IPS-15b (cell line): ENCODE results near the gene THUMPD3.

ENCODE experiments used
- H3K27me3 ChIP-seq: one replicate; pipeline ENCODE4 v1.6.1; 2013; ENCODE audit warnings: low read length; ENCODE audit not compliant: control insufficient read depth, insufficient read depth
- H3K36me3 ChIP-seq: one replicate; pipeline ENCODE4 v1.6.1; 2013; ENCODE audit warnings: low read length; ENCODE audit not compliant: control insufficient read depth, insufficient read depth
- H3K4me1 ChIP-seq: one replicate; pipeline ENCODE4 v1.6.1; 2013; ENCODE audit warnings: mild to moderate bottlenecking, low read length; ENCODE audit not compliant: control insufficient read depth, insufficient read depth
- H3K4me3 ChIP-seq: one replicate; pipeline ENCODE4 v1.5.1; 2013; ENCODE audit warnings: low read depth, low read length
- H3K9ac ChIP-seq: one replicate; pipeline ENCODE4 v1.6.1; 2013; ENCODE audit warnings: low read depth, mild to moderate bottlenecking, low read length
- H3K9me3 ChIP-seq: one replicate; pipeline ENCODE4 v1.6.1; 2013; ENCODE audit warnings: mild to moderate bottlenecking, low read length; ENCODE audit not compliant: control insufficient read depth, insufficient read depth

Gene THUMPD3

DNA sequence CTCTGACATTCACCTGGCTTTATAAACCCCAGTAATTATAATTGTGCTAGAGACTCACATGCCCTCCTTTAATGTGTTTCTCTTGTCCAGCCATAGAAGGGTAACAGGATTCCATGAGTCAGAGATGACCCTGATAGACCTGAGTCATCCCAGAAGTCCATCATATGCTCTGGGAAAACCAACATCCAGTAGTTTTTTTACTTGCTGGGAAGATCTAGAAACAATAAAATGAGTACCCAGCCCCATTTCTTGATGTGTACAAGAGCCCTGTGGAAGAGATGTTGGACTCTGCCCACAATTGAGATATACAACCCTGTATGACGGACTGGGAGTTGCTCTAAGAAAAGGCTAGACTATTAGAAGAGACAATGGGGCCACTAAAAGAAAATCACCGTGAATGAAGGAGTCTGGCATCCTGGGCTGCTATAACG, 22.4 kb upstream of the THUMPD3 start:
- Histone ChIP-seq H3K9ac (no peak overlapping the region), H3K27me3 (no peaks in the 10 kb centered on the region), H3K4me3 (no peak overlapping the region), H3K9me3 (no peaks in the 10 kb centered on the region), H3K36me3 (no peaks in the 10 kb centered on the region), H3K4me1 (no peaks in the 10 kb centered on the region)

DNA sequence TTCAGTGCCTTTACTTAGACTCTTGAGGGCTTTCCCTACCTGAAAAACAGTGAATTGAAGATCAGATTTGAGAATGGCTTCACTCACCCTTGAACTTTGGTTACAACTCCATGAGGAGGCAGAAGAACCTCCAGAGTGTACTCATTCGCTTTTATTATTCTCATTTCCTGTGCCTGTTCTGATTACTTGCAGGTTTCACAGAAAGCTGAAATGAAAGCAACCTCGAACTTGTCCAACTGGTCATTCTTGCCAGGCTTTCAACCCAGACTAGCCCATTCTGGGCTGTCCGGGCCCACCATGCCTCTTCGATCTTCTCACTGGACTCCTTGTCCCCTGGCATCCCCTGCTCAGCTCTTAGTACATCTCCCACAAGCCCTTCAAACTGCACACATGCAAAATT, 20.2 kb upstream of the THUMPD3 start:
- no peaks in the 10 kb centered on the region for H3K36me3 ChIP-seq
- no peaks in the 10 kb centered on the region for H3K27me3 ChIP-seq
- H3K9me3 ChIP-seq: no peaks in the 10 kb centered on the region
- no peaks in the 10 kb centered on the region for H3K4me1 ChIP-seq
- H3K4me3 ChIP-seq: no peak overlapping the region
- H3K9ac ChIP-seq: no peak overlapping the region

DNA sequence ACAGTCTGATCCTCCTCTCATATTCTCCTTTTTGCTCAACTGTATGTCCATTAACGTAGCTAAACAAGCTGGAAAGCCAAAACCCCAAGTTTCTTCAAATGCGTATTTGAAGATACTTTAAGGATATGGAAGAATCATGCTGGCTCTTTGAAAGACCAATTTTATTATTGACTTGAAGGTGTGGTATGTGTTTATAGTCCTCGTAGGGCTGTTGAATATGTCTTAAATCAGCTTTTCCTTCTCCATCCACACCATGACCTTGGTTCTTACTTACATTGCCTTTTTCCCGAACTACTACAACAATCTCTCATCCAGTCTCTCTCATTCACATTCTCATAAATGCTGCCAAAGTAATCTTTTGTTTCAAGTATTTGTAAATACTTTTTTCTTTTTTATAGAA, 19.7 kb upstream of the THUMPD3 start:
- Histone ChIP-seq H3K9me3 (no peaks in the 10 kb centered on the region), H3K4me1 (no peaks in the 10 kb centered on the region), H3K9ac (no peak overlapping the region), H3K27me3 (no peaks in the 10 kb centered on the region), H3K4me3 (no peak overlapping the region), H3K36me3 (no peaks in the 10 kb centered on the region)

DNA sequence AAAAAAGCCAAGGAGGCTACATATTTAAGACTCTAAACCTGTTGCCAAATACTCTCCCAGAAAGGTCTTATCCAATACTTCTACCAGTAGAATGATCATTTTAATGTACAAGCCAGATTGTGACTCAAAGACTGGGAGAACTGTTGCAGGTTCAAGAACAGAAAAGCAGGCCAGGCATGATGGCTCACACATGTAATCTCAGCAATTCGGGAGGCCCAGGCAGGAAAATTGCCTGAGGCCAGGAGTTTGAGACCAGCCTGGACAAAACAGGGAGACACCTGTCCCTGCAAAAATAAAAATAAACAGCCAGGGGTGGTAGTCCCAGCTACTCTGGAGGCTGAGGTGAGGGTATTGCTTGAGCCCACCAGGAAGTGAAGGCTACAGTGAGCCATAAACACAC, 17.8 kb upstream of the THUMPD3 start:
- Histone ChIP-seq H3K4me1 (peaks cover 2% of the 10 kb centered on the region), H3K4me3 (no peak overlapping the region), H3K27me3 (no peaks in the 10 kb centered on the region), H3K9ac (no peak overlapping the region), H3K9me3 (no peaks in the 10 kb centered on the region), H3K36me3 (no peaks in the 10 kb centered on the region)

DNA sequence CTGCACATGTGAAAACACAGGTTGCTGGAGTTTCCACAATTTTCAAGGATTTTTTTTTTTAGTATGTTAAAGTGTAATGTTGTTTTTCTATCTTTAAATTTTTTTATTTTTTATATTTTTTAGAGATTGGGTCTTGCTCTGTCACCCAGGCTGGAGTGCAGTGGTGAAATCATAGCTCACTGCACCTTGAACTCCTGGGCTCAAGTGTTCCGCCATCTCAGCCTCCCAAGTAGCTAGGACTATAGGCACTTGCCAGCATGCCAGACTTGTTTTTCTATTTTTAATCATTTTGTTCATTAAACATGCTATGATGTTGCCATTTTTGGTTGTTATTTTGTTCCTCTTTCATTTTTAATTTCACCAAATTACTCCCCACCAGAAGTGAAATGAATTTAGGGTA, 16.7 kb upstream of the THUMPD3 start:
- H3K9ac ChIP-seq: no peak overlapping the region
- peaks cover 10% of the 10 kb centered on the region for H3K4me1 ChIP-seq
- H3K9me3 ChIP-seq: no peaks in the 10 kb centered on the region
- H3K4me3 ChIP-seq: no peak overlapping the region
- no peaks in the 10 kb centered on the region for H3K36me3 ChIP-seq
- no peaks in the 10 kb centered on the region for H3K27me3 ChIP-seq

DNA sequence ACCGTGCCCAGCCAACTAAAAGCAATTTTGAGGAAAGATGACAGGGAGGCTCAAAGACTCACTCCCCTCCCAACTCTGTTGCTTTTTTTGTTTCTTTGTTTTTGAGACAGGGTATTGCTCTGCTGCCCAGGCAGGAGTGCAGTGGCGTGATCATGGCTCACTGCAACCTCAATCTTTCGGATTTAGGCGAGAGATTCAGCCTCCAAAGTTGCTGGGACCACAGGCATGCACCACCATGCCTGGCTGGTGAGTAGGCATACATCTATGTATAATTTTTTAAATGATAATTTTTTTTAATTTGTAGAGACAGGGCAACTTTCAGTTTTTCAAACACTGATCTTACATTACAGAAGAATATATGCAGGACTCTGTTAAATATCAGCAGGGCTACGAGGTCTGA, 15.8 kb upstream of the THUMPD3 start:
- Histone ChIP-seq H3K9ac (no peak overlapping the region), H3K36me3 (no peaks in the 10 kb centered on the region), H3K4me1 (peaks cover 14% of the 10 kb centered on the region), H3K27me3 (no peaks in the 10 kb centered on the region), H3K4me3 (no peak overlapping the region), H3K9me3 (no peaks in the 10 kb centered on the region)

DNA sequence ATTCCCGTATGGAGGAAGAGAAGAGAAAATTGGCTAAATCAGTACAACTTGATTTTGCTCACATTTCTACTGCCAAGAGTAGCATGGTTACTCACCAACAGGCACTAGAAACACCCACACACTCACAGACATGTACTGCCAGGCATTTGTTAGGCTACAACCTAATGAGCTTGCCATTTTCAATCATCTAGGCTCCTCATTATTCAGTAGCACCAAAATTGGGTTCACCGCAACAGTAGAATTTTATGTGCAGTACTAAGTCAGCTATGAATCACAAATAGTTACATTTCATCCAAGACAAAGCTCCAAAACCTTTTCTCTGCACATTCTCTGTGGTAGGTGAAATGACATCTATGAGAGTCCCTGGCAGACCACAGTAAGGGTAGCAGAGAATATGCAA, 15.0 kb upstream of the THUMPD3 start:
- Histone ChIP-seq H3K9ac (no peak overlapping the region), H3K4me1 (peaks cover 18% of the 10 kb centered on the region), H3K36me3 (no peaks in the 10 kb centered on the region), H3K4me3 (no peak overlapping the region), H3K9me3 (no peaks in the 10 kb centered on the region), H3K27me3 (no peaks in the 10 kb centered on the region)

DNA sequence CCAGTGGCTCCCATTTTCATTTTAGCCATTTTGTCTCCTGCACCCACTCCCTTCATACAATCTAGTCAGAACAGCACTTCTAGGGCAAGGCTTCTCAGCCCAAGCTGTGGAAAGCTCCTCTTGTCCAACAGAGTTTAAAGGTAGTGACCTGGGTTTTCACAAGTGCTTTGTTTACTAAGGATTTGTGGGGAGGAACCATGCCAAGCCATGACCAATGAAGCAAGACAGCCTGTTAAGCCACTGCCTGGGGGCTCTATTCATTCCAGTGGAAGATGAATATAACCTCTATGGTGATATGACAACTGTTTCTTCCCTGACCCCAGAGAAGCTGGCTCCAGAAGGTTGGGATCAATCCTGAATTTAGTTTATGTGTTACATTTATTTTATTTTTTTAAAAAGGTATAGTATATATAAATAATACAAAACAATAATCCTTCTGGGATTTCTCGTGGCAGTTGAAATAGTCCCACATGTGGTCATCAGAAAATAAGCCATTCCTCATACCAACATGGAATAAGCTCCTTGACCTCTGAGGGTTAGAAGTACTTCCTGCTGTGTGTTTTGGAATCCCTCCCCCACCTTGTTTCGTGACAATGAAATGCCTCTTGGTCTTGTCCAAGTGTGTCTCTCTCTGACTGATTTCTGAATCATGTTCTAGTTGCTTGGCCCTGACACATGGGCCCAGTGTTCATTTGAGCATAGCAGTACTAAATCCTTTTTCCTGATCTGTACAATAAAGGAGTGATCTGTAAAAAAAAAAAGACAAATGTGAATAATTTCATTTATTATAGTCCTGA, 13.3 kb upstream of the THUMPD3 start:
- Histone ChIP-seq H3K4me3 (no peak overlapping the region), H3K36me3 (no peaks in the 10 kb centered on the region), H3K9ac (no peak overlapping the region), H3K4me1 (peaks cover 23% of the 10 kb centered on the region), H3K9me3 (no peaks in the 10 kb centered on the region), H3K27me3 (no peaks in the 10 kb centered on the region)

DNA sequence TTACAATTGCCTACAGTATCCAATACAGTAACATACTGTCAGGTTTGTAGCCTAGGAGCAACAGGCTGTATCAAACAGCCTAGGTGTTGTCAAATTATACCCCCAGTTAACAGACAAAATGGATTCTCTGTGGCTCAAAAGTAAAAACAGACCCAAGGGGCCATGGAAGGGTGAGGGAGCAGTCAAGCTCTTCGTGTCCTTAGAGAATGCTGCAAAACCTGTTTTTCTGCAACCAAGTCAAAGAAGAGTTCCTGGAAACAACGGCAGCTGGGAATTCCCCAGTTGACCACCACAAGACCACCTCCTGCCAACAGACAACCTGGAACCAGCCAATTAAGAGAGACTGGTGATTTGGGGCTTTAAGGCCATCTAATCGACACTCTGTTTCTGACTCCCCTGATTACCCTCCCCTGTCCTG, 11.1 kb upstream of the THUMPD3 start:
- Histone ChIP-seq H3K4me1 (peaks cover 23% of the 10 kb centered on the region), H3K27me3 (no peaks in the 10 kb centered on the region), H3K9ac (no peak overlapping the region), H3K9me3 (no peaks in the 10 kb centered on the region), H3K4me3 (no peak overlapping the region), H3K36me3 (no peaks in the 10 kb centered on the region)

DNA sequence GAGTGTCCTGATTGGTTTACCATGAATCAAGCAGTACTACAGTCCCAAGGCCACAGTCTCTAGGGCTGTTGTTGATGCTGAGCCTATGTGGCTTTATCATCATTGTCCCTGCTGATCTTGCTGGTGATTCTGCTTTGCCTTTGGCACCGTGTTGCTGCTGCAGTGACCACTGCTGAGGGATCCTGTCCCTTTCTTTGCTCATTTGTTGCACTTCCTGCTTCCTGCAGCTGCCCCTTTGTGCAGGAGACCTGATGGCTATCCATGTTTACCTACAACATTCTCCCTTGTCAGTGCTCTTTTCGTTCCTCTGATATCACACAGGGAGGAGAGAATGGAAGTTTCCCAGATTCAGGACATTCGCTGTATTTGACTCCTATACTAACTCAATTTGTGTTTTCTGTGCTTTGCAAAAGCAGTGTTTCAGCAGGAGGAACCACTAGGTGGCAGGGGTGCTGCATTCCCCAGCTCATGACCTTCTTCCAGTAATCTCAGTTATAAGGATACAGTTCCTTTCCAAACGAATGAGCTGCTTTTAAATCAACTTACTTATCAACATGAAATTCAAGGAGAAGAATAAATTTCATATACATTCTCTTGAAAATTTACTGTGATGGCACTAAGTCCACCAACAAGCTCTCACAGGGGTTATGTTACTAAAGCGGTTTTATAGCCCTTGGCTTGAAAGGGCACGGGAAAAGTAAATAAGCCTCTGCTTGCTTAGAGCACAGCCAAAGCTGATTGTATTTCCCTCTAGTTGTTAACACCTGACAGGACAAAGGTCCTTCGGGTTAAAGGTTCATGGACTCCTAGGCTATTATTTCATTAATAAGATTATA, 9.7 kb upstream of the THUMPD3 start:
- Histone ChIP-seq H3K9ac (no peak overlapping the region), H3K36me3 (no peaks in the 10 kb centered on the region)

DNA sequence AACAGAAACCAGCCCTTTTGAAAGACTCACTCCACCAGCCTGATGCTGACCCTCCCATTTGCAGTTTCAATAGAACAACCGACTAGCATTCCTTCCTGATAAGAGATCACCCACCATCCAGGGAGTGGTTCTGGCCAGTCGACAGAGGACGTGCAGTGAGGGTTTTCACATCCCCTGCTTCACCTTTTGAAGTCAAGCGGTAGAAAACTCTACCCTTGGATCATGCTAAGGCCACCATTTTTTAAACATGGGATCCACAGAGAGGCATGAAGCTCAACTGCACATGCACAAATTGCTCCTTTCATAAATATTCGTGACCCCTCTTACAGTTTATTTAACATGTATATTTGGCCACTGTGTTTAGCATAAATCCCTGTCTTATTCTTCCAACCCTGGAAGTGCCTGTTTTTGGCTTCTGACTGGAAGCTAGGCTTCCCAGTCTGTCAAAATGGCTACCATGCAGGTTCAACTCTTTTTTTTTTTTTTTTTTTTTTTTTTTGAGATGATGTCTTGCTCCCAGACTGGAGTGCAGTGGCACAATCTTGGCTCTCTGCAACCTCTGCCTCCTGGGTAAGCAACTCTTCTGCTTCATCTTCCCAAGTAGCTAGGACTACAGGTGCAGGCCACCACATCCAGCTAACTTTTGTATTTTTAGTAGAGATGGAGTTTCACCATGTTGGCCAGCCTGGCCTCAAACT, 1.0 kb upstream of the THUMPD3 start:
- no peaks in the 10 kb centered on the region for H3K9me3 ChIP-seq
- peaks cover 5% of the 10 kb centered on the region for H3K36me3 ChIP-seq
- peak overlapping the region; percentile 91 for H3K4me3 ChIP-seq
- H3K27me3 ChIP-seq: no peaks in the 10 kb centered on the region
- H3K4me1 ChIP-seq: no peaks in the 10 kb centered on the region
- H3K9ac ChIP-seq: no peak overlapping the region

More for the DNA sequence above, 9.7 kb upstream of the THUMPD3 start:
- H3K4me1 ChIP-seq: peaks cover 23% of the 10 kb centered on the region
- no peaks in the 10 kb centered on the region for H3K9me3 ChIP-seq
- no peak overlapping the region for H3K4me3 ChIP-seq
- H3K27me3 ChIP-seq: no peaks in the 10 kb centered on the region
